Gastrocnemius medialis (tissue), 4 donors: ENCODE measurements around the gene BRF1.

Experiments
- POLR2A ChIP-seq, 2 donors: fragments of 450-650 bp; IDR thresholded peaks; one replicate each; pipeline ENCODE4 v1.6.1; 2017; ENCODE audit warnings: antibody characterized with exemption in 2 of 2, mild to moderate bottlenecking in 2 of 2, moderate library complexity in 2 of 2
- TF ChIP-seq, protein P1 (sequence below), 5 experiments: fragments of 450-650 bp in 3 of 5; fragments of 200-600 bp in 2 of 5; sonication (generic) in 2 of 5; IDR thresholded peaks in 4 of 5; conservative IDR thresholded peaks in 1 of 5; 1 replicate in 4 of 5; 2 replicates in 1 of 5; pipeline ENCODE4 v1.5.1; 2016 to 2019; ENCODE audit warnings: antibody characterized with exemption in 5 of 5, mild to moderate bottlenecking in 3 of 5, moderate library complexity in 3 of 5

DNA sequence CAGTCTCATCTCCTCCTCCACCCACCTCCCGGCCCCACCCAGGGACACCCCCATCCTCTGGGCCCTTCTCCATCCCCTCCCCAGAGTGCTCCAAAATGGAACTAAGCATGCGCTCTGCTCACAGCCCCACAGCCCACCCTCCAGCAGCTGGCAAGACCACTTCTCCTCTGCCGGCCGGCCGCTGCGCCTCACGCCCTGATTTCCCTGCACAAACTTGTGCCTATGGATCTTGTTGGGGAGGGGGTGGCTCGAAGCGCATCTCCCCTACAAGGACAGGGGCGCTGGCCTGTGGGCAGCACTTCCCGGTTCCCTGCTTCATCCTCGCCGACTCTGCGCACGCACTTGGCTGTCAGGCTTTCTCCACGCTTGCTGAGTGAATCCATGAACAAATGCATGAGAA is 100.2 kb downstream of the BRF1 start:
- TF ChIP-seq, protein P1, sequence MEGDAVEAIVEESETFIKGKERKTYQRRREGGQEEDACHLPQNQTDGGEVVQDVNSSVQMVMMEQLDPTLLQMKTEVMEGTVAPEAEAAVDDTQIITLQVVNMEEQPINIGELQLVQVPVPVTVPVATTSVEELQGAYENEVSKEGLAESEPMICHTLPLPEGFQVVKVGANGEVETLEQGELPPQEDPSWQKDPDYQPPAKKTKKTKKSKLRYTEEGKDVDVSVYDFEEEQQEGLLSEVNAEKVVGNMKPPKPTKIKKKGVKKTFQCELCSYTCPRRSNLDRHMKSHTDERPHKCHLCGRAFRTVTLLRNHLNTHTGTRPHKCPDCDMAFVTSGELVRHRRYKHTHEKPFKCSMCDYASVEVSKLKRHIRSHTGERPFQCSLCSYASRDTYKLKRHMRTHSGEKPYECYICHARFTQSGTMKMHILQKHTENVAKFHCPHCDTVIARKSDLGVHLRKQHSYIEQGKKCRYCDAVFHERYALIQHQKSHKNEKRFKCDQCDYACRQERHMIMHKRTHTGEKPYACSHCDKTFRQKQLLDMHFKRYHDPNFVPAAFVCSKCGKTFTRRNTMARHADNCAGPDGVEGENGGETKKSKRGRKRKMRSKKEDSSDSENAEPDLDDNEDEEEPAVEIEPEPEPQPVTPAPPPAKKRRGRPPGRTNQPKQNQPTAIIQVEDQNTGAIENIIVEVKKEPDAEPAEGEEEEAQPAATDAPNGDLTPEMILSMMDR (IDR thresholded peaks at IDR 0.05 in 4 of 5, conservative IDR thresholded peaks at IDR 0.05 in 1 of 5) = no peak
- no peak for TF ChIP-seq POLR2A (IDR thresholded peaks at IDR 0.05)
